GM21515 (cell line): ENCODE results near the gene NPPC.
"Not testable (repeated sequence)": the region's sequence is repeated elsewhere in the genome, so short reads cannot be mapped to it uniquely, and the experiment has no call there.

ENCODE experiments used
- ATAC-seq: cut with Tn5 transposase; IDR thresholded peaks from one replicate; pipeline ENCODE4 v1.9.1; 2021; ENCODE audit not compliant: unreplicated experiment

NPPC gene

DNA sequence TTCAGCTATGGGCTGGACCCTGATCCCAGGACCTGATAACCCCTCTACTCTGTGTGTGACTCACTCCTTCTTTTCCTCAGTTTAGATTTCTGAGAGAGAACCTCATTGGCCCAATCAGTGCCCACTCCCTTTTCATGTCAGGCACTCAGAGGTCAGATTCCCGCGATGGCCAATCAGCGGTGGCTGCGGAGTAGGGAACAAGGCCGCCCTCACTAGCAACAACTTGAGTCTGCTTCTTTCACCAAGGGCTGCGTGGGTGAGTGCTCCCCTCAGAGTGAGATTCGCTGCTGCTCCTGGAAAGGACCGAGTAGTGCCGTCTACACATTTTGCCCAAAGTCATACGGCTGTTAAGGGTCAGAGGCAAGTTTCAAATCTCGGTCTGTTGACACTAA lies 34.7 kb downstream of the NPPC start:
- no peak for ATAC-seq

GRCh38 chr2:231890896-231891513 lies 35.2 kb downstream of the NPPC start:
- no peak for ATAC-seq

DNA sequence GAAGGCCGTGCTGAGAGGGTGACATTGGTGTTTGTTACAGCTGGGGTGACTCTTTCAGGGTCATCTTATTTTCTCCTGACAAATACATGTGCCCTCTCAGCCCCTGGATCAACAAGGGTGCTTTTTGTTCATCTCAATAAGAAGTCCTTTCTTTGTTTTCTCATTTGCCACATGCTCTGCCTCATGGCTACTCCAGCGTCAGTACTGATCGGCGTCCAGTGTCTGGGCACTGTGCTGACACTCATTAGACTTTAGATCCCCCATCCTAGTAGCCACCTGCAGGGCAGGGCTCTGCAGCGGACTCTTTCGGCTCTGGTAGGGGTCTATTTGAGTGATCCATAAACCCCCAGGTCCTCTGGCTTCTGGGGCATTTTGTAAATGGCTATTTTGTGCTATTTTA lies 38.4 kb downstream of the NPPC start:
- no peak for ATAC-seq

- ATAC-seq = no peak
Observed at GRCh38 chr2:231886071-231886681, 40.0 kb downstream of the NPPC start.

DNA sequence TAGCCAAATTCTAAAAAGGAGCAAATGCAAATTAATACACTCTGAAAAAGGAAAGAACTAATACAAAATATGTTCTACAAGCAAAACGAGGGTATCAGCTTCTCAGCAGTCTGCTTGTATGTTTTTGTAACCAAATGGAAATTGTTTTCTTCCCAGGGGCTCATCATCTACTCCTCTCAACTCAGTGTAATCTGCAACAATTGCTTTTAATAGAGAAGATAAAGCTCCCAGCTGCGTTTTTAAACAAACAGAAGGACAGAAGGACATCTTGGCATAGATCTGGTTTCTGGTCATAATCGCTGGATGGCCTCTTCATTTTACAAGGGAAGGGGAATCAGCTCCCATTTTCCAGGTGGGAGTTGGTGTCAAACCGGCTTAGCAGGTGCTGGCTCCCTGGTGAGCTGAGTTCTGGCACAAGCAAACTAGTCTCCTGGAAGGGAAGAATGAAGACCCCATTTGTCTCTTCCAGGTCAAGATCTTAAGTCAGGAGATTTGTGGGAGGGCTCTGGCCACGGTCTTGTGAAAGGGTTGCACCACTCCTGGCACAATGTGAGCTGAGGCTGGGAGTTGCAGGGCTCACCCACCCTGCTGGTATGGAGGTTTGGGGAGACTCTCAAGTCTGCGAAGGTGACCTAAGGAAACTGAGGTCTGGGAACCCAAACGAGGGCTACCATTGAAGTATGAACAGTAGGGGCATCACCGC lies 41.6 kb downstream of the NPPC start:
- ATAC-seq = no peak

- ATAC-seq = no peak
Observed at GRCh38 chr2:231883468-231883881, 42.7 kb downstream of the NPPC start.

DNA sequence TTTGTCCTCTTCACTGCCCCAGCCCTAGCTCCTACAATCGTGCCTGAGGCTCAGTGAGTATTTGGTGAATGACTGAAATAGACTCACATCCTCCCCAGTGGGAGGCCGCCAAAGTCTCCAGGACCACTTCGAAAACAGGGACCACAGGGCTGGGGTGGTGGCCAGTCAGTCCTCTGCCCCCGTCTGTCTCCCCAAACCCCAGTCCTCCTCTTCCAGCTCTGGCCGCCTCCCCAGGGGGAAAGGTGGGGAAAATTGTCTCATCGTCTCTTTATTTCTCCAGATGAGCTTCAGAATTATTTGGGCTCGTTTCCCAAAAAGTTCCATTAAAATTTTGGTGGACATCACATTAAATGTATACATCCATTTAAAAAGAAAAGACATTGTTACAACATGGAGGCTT lies 43.5 kb downstream of the NPPC start:
- no peak for ATAC-seq

DNA sequence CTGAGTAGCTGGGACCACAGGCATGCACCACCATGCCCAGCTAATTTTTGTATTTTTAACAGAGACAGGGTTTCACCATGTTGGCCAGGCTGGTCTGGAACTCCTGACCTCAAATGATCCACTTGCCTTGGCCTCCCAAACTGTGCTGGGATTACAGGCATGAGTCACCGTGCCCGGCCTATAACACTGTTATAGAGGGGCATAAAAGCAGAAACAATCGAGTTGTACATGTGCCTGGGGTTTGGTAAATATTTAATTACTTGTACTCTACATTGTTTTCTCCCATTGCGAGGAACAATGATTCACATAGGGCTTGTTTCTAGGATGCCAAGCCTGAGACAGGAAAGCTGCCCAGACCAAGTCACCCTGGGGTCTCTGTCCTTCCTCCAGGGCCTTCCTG lies 45.8 kb downstream of the NPPC start:
- not testable (repeated sequence) for ATAC-seq

GRCh38 chr2:231879216-231879615 lies 47.0 kb downstream of the NPPC start:
- ATAC-seq = no peak

DNA sequence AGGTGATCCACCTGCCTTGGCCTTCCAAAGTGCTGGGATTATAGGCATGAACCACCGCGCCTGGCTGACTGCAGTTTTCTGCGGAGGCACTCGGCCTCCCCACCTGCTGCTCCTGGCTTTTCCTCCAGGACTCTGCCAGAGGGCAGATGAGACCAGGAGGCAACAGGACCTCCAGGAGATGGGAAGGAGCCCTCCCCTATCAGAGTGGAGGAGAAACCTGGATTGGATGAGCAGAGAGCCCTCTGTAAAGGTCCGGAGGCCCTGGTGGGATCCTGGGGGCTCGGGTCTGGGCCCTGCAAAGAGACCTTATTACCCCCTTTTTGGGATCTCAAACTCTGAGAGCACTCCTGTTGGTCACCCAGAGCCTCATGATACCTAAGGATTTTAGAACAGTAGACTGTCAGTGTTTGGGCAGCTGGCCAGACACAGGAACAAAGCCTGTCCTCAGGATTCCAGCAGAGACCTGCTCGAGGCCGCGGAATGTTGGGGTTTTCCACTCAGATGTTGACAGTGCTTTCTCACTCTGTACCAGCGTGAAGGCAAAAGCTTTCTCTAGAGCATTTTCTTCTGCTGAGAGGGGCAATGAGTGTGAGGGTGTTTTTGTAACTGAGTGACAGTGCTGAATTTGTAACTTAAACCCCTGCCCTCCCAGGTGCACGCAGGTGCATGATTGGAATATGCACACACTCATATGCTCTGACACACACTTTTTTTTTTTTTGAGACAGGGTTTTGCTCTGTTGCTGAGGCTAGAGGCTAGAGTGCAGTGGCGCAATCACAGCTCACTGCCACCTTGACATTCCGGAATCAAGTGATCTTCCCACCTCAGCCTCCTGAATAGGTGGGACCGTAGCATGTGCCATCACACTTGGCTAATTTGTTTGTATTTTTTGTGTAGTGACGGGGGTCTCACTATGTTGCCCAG lies 48.4 kb downstream of the NPPC start:
- no peak for ATAC-seq

GRCh38 chr2:231874944-231875343 lies 51.3 kb downstream of the NPPC start:
- ATAC-seq = no peak
